Caco-2 (cell line): ENCODE results near the gene SLC25A1. TPM values are rescaled to one million over a fixed set of nuclear protein-coding genes. Genes with fewer than 3 reads are reported as not detected.
A peak's percentile ranks its signal among the peaks of the same experiment; 100 is the strongest.

Source experiments
- BruUV-seq: library from RNA; stranded (reverse); fragments of 400-500 nt; replicated peaks from 2 replicates; lab custom pipeline; 2021; lab: Mats Ljungman, UMichigan
- CTCF ChIA-PET: fragments of 300-600 bp; sonication (Branson Sonifier 250); formaldehyde crosslinking; loops from one replicate; lab custom pipeline; 2022; ENCODE audit warnings: antibody characterized with exemption; lab: Charles Lee
- POLR2A ChIA-PET: fragments of 300-600 bp; sonication (Branson Sonifier 250); formaldehyde crosslinking; loops from one replicate; lab custom pipeline; 2022; ENCODE audit warnings: antibody characterized with exemption; lab: Charles Lee
- DNase-seq, 2 experiments: peaks; one replicate each; pipeline versions ENCODE4 v3.0.0 to v3.0.0-alpha.2; 2020 to 2022
- H3K27me3 ChIP-seq: replicated peaks from 2 replicates; pipeline ENCODE4 v1.6.0; 2011; ENCODE audit warnings: low read length; ENCODE audit not compliant: control insufficient read depth, insufficient read depth
- H3K36me3 ChIP-seq: 2 replicates; pipeline ENCODE4 v1.5.1; 2011; ENCODE audit warnings: low read length; ENCODE audit not compliant: control insufficient read depth, insufficient read depth
- H3K4me1 ChIP-seq: fragments of 250-450 bp; sonication (Bioruptor Pico); 2 replicates; pipeline ENCODE4 v1.5.1; 2020; ENCODE audit warnings: mild to moderate bottlenecking
- H3K4me3 ChIP-seq: 2 replicates; pipeline ENCODE4 v1.5.1; 2011; ENCODE audit warnings: low read depth, mild to moderate bottlenecking, control low read depth, low read length
- H3K9me3 ChIP-seq: fragments of 250-450 bp; sonication (Bioruptor Pico); 2 replicates; pipeline ENCODE4 v1.5.1; 2020; ENCODE audit warnings: mild to moderate bottlenecking, moderate library complexity
- H3K27ac Mint-ChIP-seq: one replicate; pipeline ENCODE4 v1.8.0; 2022; ENCODE audit warnings: mixed read lengths; ENCODE audit not compliant: unreplicated experiment
- H3K27me3 Mint-ChIP-seq: one replicate; pipeline ENCODE4 v1.8.0; 2022; ENCODE audit warnings: mixed read lengths; ENCODE audit not compliant: insufficient read depth, unreplicated experiment
- H3K36me3 Mint-ChIP-seq: one replicate; pipeline ENCODE4 v1.8.0; 2022; ENCODE audit warnings: mild to moderate bottlenecking, mixed read lengths; ENCODE audit not compliant: insufficient read depth, unreplicated experiment
- H3K4me1 Mint-ChIP-seq: one replicate; pipeline ENCODE4 v1.8.0; 2022; ENCODE audit warnings: low read depth, mixed read lengths; ENCODE audit not compliant: unreplicated experiment
- H3K4me3 Mint-ChIP-seq: one replicate; pipeline ENCODE4 v1.8.0; 2022; ENCODE audit warnings: mild to moderate bottlenecking, moderate library complexity, mixed read lengths; ENCODE audit not compliant: unreplicated experiment
- H3K9me3 Mint-ChIP-seq: one replicate; pipeline ENCODE4 v1.8.0; 2022; ENCODE audit warnings: mixed read lengths; ENCODE audit not compliant: unreplicated experiment
- intact Hi-C: fragments of 100-400 bp; cut with micrococcal nuclease; formaldehyde crosslinking; loops from one replicate; pipeline ENCODE4 v1.10.0; 2022; ENCODE audit not compliant: unreplicated experiment
- total RNA-seq: library from RNA; stranded (reverse); gene quantifications from 2 replicates; pipeline ENCODE4 v1.2.3, GENCODE V29; 2022
- TF ChIP-seq, protein P1 (sequence below), 2 experiments: fragments of 200-600 bp in 1 of 2; IDR thresholded peaks; 1 replicate in 1 of 2; 2 replicates in 1 of 2; pipeline versions ENCODE4 v1.5.1 to v1.8.0; 2011 to 2022; ENCODE audit warnings: antibody characterized with exemption in 1 of 2, control low read depth in 1 of 2, inconsistent platforms in 1 of 2, low read depth in 1 of 2, low read length in 1 of 2, mild to moderate bottlenecking in 1 of 2, moderate library complexity in 1 of 2; ENCODE audit not compliant: insufficient read depth in 1 of 2, severe bottlenecking in 1 of 2, unreplicated experiment in 1 of 2

Gene SLC25A1
- total RNA-seq, 1 experiment from 2014 or later: 155 TPM

DNA sequence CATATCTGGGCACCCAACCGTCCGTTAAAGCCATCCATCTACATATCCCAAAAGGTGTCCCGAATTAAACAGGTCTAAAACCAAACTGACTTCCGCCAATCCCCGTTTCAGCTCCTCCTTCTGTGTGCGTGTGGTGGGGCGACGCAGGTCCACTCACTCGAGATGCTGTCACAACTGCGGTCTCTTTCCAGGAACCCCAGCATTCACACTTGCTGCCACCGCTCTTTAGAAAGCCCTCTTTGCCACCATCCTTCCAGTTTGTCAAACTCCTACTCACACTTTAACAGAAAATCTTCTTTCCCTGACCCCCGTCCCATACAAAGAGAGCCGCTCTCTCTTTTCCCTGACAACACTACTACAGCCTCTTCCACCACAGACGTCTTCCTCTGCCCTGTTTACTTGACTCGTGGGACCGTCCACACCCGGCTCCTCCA, 34.6 kb downstream of the SLC25A1 start:
- H3K4me3 Mint-ChIP-seq: peak overlapping the region; percentile 97
- H3K36me3 Mint-ChIP-seq: peaks cover 23% of the 10 kb centered on the region
- Histone ChIP-seq H3K4me1 (peaks cover 4% of the 10 kb centered on the region; the same call in 1 of the 2 replicates), H3K4me3 (peak overlapping the region; percentile 81), H3K27me3 (no peaks in the 10 kb centered on the region), H3K36me3 (peaks cover 2% of the 10 kb centered on the region; the same call in 1 of the 2 replicates), H3K9me3 (no peaks in the 10 kb centered on the region)
- peaks cover 8% of the 10 kb centered on the region for H3K4me1 Mint-ChIP-seq
- H3K27ac Mint-ChIP-seq: peak overlapping the region; percentile 92
- TF ChIP-seq, protein P1, sequence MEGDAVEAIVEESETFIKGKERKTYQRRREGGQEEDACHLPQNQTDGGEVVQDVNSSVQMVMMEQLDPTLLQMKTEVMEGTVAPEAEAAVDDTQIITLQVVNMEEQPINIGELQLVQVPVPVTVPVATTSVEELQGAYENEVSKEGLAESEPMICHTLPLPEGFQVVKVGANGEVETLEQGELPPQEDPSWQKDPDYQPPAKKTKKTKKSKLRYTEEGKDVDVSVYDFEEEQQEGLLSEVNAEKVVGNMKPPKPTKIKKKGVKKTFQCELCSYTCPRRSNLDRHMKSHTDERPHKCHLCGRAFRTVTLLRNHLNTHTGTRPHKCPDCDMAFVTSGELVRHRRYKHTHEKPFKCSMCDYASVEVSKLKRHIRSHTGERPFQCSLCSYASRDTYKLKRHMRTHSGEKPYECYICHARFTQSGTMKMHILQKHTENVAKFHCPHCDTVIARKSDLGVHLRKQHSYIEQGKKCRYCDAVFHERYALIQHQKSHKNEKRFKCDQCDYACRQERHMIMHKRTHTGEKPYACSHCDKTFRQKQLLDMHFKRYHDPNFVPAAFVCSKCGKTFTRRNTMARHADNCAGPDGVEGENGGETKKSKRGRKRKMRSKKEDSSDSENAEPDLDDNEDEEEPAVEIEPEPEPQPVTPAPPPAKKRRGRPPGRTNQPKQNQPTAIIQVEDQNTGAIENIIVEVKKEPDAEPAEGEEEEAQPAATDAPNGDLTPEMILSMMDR (IDR thresholded peaks at IDR 0.05; ENCODE audit: insufficient read depth in 1 of 2, low read depth in 1 of 2, low read length in 1 of 2, severe bottlenecking in 1 of 2, unreplicated experiment in 1 of 2): no peak
- DNase-seq: no peak
- intact Hi-C loops: loop anchor here (5.0 kb wide), 1 partner anchor 33 kb away; the partner anchor contains the start of gene SLC25A1
- peaks cover 4% of the 10 kb centered on the region for H3K27me3 Mint-ChIP-seq
- no peaks in the 10 kb centered on the region for H3K9me3 Mint-ChIP-seq
- TSS peak; percentile 64 for BruUV-seq
- ChIA-PET POLR2A (interaction anchor here (1.0 to 1.3 kb wide), 5 partner anchors 17 to 147 kb away, joined by 4 to 11 read pairs (median 6); partner anchors contain the start of genes CLTCL1, DGCR2 and SLC25A1), CTCF (interaction anchor here (0.8 to 1.6 kb wide), 10 partner anchors 13 to 486 kb away, joined by 3 to 8 read pairs (median 4); partner anchors contain the start of genes DGCR2, SLC25A1 and TSSK2)

DNA sequence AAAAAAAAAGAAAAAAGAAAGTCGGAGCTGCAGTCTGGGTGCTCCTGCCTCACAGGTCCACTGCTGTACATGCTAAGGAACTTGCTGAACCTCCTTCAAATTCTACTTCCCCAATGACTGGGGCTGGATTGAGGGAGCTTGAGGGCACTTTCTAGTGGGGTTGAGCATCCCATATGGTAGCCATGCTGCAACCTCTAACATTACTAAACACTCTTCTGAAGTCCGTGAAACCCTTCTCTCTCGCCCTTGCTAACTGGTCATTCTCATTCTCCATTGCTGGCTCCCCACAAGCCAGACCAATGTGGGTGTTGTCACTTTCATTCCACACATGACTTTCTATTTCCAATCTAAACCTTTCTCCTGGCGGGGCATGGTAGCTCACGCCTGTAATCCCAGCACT, 35.3 kb downstream of the SLC25A1 start:
- ChIA-PET CTCF (interaction anchor here (1.6 kb wide), 1 partner anchor 37 kb away, joined by 5 read pairs; no protein-coding TSS in a partner anchor), POLR2A (no interaction called here)
- no TSS peak for BruUV-seq

DNA sequence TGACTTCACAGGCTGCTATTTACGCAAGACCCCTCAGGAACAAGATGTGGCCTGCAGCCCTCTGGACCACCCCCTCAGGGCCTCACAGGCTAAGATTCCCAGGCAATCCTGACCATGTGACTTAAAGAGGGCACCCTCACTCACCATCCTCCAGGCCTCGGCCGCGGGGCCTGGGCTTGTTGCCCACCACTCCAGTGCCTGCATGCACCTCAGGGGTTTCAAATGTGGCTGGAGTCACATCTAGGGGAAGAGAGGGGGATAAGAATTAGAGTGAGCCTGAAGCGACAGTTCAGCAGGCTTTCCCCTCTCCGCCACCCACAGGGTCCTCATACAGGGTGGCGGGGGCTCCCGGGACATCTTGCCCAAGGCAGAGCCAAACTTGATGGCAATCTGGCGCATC, 36.1 kb downstream of the SLC25A1 start:
- Mint-ChIP-seq H3K4me1 (peaks cover 8% of the 10 kb centered on the region), H3K36me3 (peaks cover 23% of the 10 kb centered on the region), H3K27ac (no peak overlapping the region), H3K9me3 (no peaks in the 10 kb centered on the region), H3K4me3 (no peak overlapping the region), H3K27me3 (peaks cover 4% of the 10 kb centered on the region)
- ChIA-PET CTCF (no interaction called here), POLR2A (no interaction called here)
- DNase-seq: no peak
- no TSS peak for BruUV-seq
- TF ChIP-seq, protein P1 (IDR thresholded peaks at IDR 0.05; ENCODE audit: insufficient read depth in 1 of 2, low read depth in 1 of 2, low read length in 1 of 2, severe bottlenecking in 1 of 2, unreplicated experiment in 1 of 2): no peak
- no peak overlapping the region for H3K4me3 ChIP-seq
- no peaks in the 10 kb centered on the region for H3K27me3 ChIP-seq
- H3K4me1 ChIP-seq: peaks cover 4% of the 10 kb centered on the region; the same call in 1 of the 2 replicates
- H3K9me3 ChIP-seq: no peaks in the 10 kb centered on the region
- peaks cover 2% of the 10 kb centered on the region; the same call in 1 of the 2 replicates for H3K36me3 ChIP-seq
- intact Hi-C loops: loop anchor here (5.0 kb wide), 1 partner anchor 35 kb away; the partner anchor contains the start of gene SLC25A1

More for the DNA sequence above, 35.3 kb downstream of the SLC25A1 start:
- Mint-ChIP-seq H3K4me1 (peaks cover 8% of the 10 kb centered on the region), H3K27me3 (peaks cover 4% of the 10 kb centered on the region), H3K4me3 (peak overlapping the region; percentile 97), H3K27ac (no peak overlapping the region), H3K9me3 (no peaks in the 10 kb centered on the region), H3K36me3 (peaks cover 23% of the 10 kb centered on the region)
- no peaks in the 10 kb centered on the region for H3K27me3 ChIP-seq
- H3K9me3 ChIP-seq: no peaks in the 10 kb centered on the region
- H3K36me3 ChIP-seq: peaks cover 2% of the 10 kb centered on the region; the same call in 1 of the 2 replicates
- TF ChIP-seq, protein P1 (IDR thresholded peaks at IDR 0.05; ENCODE audit: insufficient read depth in 1 of 2, low read depth in 1 of 2, low read length in 1 of 2, severe bottlenecking in 1 of 2, unreplicated experiment in 1 of 2): no peak
- H3K4me1 ChIP-seq: peaks cover 4% of the 10 kb centered on the region; the same call in 1 of the 2 replicates
- no peak for DNase-seq
- intact Hi-C loops: loop anchor here (5.0 kb wide), 1 partner anchor 34 kb away; the partner anchor contains the start of gene SLC25A1
- H3K4me3 ChIP-seq: no peak overlapping the region
